Measurements from ENCODE around the gene ADAMTS12.

Gene ADAMTS12

DNA sequence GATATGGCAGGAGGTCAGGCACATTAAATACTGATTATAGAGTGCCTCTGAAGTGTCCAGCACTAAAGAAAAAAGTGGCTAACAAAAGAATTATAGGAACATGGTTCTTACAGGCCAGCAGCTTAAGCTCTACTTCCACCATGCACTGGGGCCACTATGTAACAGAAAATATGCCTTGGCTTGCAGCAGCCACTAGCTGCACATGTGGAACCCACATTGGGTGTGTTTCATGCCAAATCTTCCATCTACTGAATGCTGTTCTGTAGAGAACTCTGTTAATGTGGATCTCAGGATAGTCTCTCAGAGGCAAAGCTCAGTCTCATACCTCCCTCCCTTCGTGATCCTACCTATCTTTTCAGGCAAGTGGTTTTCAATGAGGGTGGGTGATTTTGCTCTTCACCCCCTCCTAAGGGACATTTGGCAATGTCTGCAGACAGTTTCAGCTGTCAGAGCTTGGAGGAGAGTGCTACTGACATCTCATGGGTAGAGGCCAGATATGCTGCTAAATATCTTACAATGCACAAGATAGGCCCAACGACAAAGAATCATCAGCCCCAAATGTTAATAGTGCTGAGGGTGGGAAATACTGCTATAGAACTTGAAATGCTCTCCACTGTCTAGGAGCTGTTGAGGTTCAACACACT lies 232.1 kb downstream of the ADAMTS12 start:
- DNase-seq (ENCODE audit: low read depth in 2 of 2): no peak

DNA sequence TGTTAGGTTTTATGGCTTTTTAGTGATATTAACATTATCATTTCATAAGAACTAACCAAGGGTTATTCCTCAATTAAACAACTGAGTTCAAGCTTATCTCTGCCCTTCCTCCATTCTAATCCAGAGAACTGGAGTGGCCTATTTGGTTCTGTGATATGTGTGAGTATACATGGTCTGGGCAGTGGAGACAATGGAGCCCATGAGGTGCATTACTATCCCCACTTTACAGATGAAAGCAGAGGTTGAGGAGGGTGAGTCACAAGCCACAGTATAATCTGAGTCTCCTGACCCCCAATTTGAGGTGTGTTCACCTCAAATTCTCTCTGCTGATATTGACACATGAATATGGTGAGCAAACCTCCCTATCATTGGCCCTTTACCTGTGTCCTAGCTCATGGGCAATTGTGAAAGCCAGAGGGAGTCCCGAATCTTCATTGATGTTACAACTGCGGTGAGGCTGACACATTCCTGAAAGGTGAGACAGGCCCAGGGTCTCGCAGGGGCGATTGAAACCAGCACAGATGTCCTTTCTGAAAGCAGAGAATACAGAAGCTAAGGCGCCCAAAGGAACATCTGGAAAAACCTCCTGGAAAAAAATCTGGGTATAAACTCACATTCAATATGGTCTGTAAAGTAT lies 233.9 kb downstream of the ADAMTS12 start:
- DNase-seq (ENCODE audit: low read depth in 2 of 2): no peak

DNA sequence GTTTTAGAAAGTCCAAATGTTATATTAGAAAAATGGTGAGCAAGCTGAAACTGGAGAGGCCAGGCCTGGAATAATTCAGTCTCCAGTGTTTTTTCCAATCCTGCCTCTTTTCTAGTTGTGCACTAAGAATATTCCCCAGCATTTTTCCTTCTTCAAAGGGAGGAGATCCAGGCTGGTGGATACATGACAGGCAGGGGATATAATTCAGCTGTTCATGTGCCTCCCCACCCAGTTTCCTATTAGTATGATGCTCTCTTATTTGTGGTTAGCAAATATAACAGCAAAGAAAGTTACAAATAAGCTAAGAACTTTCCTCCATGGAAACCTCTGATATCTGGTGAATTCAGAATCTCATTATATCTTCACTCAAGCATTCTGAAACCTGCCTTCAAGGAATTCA lies 234.6 kb downstream of the ADAMTS12 start:
- no peak for DNase-seq (ENCODE audit: low read depth in 2 of 2)

DNA sequence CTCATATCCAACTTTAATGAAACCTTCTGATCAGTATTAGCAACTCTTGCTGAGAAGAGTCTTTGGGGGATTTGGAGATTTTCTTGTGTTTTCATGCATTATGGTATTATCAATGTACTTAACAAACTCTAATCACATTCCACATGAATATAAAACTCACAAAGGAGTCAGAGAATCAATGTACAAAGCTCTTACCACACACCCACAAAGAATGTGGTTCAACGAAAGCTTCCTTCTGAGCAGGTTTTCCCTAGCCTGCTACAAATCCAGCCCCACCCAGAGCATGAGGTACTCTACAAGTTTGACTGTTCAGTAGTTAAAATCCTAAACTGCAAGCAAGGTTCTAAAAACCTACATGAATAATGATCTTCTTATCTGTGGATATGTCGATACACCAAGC lies 240.9 kb downstream of the ADAMTS12 start:
- no peak for DNase-seq (ENCODE audit: low read depth in 2 of 2)

DNA sequence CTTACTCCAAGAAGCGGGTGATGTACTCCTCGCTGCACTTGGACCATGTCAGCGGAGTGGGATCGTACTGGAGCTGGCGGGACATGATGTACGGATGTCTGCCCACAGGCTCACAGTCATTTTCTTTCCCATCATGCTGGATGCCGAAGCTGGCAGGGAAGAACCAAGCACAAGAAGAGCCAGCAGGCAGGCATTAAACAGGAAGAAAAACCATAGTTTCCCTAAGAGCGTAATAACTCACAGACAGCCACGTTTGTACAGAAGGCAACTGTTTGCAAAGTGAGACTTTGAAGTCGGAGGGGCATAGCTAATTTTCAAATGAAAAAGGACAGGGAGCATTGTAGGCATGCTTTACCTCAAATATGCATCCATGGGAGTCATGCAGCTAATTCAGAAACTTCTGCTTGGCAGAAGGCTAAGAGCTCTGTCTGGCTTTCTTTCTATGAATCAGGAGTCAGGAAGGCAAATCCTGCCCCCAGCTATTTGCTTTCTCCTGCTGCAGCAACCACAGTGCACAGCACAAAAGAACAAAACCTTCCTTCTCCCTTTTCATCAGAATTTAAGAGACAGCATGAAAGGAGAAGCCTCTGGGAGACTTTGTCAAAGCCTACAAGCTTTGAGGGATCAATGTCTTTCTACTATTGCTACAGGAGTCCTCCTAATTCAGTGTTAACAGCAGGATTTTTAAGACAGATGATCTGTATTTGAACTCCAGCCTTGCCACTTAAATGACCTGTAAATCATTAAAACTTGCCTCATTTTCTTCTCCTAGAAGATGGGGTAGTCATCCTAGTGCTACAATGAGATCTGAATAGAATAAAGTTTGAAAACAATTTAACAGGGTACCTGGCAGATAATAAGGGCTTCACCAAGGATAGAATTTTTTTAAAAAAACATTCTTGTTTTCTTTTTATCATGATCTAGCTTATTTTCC lies 242.0 kb downstream of the ADAMTS12 start:
- peak; percentile 79 to 80 for DNase-seq (ENCODE audit: low read depth in 2 of 2)

DNA sequence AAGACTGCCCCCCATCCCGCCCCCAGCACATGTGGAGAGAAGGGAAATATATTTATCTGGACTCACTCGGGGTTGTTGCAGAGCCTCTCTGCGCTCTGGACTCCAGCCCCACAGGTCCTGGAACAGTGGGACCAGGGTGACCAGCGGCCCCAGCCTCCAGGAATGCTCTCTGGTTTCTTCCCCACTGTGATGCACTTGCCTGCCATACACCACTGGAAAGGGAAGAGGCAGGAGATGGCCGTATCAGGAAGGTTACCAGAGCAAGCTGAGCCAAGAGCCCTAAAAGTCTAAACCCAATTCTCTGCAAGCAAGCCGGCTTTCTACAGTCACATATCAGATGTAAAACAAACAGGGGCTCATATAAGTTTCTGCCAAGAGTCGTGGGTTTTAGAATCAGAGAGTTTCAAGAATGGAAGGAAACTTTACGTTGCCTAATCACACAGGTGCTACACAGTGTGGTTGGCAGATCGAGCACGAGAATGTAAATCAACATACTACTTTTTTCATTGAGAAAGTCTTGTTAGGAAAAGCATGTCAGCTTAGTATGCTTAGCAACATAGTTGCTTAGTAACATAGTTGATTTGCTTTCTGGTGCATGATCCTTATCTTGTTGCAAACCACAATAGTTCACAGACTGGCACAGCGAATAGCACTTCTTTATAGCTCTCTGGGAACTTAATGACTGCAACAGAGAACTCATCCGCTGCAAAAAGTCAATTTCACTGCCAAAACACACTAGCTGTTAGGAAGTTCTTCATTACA lies 249.9 kb downstream of the ADAMTS12 start:
- no peak for DNase-seq (ENCODE audit: low read depth in 2 of 2)

DNA sequence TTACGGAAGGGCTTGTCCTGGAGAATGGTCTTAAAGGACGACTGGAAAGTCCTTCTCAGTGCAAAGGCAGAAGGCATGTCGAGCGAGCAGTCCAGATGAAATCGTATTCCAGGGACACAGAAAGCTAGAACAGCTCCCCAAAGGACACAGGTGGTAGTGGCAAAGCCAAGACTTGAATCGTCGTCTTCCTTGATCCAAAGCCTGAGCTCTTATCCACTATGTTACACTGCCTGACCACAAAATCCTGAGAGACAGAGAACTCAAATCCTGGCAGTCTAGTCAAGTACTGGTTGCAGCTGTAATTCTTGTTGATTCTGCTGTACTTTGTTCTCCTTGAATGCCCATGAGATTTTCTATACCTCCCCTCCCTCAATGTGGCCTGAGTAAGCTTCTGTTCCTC lies 252.3 kb downstream of the ADAMTS12 start:
- no peak for DNase-seq (ENCODE audit: low read depth in 2 of 2)

DNA sequence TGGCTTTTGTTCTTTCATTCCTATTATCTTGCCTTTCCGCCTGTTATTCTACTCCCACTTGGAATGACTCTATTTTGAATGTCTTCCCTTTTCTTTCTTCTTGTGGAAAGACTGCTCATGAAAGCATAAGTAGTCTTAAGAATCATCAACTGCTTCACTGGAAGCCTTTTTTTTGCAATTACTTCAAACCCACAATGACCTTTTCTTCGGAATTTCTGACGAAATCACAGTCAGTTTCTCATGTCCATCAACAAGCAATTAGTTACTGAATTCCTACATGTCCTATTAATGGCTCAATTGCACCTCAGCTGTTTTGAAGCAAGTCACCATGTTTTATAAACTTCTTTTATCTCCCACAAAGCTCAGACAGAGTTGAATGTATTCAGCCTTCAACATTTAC lies 254.8 kb downstream of the ADAMTS12 start:
- no peak for DNase-seq (ENCODE audit: low read depth in 2 of 2)

DNA sequence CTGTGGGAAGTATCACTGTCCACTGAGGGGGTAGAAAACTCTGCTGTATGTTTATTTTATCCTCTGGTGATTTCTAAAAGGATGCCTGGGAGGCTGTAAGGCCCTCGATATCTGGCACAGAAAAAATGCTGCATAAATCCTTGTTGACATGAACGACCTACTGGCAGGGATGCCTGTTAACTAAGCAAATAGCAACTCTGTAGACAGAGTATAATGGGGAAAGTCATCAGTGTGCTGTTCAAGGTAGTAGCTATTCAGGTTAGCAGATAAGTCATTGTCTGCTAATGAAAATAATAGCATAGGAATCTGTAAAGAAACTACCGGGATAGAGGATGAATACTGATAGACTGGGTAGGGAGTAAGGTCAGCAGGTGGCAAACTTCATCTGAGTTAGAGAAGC lies 256.2 kb downstream of the ADAMTS12 start:
- DNase-seq (ENCODE audit: low read depth in 2 of 2): no peak

DNA sequence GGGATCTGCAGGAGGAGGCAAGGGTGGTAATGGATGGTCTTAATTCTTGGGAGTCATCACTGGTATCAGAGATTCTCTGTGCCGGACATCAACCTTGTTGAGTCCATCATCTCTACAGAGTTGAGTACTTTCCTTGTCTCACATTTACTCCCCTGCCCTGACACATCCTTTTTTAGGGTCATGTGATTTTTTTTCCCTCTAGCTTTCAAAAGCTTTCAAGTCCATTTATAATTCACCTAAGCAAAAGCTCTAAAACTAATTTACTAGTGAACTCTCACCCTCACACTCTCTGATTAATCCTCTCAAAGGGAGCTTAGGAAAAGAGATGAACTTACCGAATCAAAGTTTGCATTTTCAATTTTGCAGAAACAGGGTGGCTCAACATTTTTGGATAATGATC lies 258.1 kb downstream of the ADAMTS12 start:
- DNase-seq (ENCODE audit: low read depth in 2 of 2): no peak

DNA sequence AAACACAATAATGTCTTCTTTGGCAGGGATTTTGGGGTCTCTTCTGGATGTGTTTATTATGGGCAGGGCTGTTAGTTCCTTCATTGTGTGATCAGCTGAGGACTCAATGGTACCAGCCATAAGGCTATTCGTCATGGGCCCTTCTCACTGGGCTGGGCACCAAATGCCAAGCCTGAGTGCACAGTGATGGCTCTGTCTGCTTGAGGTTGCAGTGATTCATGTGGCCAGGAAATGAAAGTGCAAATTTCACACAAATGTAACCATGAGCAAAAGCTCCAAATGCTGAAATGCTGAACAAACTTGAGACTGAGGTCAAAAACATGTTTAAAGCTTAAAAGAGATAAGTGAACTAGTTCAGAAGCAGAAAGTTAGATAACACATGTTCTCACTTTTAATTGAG lies 260.0 kb downstream of the ADAMTS12 start:
- no peak for DNase-seq (ENCODE audit: low read depth in 2 of 2)

DNA sequence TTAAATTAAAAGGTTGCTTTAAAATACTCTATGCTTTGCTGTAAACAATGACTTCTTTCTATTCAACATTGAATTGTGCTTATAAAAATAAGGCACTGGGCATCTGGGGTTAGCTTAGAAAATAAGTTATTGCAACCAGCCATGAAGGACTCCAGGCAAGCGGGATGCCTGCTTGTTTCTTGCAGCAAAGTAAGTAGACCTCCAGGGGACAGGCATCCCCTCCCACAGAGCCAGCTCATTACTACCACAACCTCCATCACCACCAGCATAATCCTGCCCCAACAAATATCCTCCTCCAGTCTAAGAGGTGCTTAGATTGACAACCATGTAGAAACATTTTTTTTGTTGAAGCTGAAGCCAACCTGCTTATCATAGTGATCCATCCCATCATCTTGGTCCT lies 260.7 kb downstream of the ADAMTS12 start:
- no peak for DNase-seq (ENCODE audit: low read depth in 2 of 2)

DNA sequence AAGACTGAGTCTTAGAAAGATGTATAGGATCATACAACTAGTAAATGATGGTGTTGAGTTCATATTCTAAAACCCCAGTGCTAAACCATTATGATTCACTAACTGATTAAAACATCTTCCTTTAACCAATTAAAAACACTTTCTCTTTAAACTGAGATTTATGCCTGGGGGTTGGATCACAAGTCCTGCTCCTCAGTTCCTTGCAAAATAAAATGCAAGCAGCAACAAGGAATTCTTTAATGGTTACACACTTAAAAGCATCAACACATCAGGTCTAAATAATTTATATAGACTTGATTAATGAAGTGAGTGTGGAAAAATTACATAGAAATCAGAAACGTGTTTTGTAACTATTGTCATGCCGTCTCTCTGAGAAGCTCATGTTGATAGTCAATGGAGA lies 261.8 kb downstream of the ADAMTS12 start:
- DNase-seq (ENCODE audit: low read depth in 2 of 2): peak; percentile 29 to 40

DNA sequence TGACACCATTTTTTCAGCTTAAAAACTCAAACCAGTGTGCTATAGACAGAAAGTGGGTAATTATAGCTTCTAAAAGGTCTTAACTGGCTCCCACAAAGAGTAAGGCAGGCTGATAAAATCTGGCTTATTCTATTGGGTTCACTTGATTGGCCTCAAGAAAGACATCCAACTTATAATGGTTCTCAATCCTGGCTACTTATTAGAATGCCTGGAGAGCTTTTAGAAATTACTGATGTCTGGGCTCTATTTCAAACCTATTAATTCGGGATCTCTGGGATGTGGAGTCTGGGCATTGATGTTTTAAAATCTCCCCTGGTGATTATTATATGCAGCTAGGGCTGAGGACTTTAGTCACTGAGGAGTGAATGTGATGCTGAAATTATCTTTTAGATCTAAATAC lies 263.0 kb downstream of the ADAMTS12 start:
- DNase-seq (ENCODE audit: low read depth in 2 of 2): no peak

DNA sequence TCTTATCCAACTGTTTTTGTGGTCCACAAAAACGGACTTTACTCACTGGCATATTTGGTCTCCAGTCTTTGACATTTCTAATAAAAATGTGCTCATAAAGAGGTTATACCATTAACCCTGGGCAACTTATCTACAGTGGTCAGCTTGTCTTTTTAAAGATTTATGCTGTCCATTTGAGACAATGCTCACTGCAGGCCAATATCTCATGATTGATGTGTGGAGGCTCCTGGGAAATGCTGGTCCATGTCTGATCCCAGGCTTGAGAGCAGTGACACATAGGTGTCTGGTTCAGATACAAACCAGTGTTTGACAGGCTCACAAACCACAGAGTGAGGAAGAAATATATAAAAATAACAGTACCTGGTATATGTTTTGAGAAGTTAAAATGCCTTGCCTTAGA lies 270.3 kb downstream of the ADAMTS12 start:
- no peak for DNase-seq (ENCODE audit: low read depth in 2 of 2)

DNA sequence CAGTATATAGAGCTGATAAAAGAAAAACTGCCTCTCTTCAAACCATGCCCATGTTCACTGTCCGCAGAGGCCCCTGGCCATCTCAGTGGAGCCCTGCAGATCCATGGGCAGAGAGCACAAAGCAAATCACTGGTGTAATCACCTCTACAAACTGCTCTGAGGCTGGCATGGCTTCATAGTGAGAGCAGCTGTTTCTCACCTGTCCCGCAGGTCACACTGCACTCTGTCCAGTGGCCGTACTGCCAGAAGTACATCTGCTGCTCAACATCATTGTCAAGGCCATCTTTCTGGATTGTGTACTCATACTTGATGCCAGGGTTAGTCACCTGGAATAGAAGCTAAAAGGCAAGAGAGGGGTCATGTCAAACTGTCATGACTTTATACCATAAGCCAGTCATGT lies 277.8 kb downstream of the ADAMTS12 start:
- no peak for DNase-seq (ENCODE audit: low read depth in 2 of 2)

DNA sequence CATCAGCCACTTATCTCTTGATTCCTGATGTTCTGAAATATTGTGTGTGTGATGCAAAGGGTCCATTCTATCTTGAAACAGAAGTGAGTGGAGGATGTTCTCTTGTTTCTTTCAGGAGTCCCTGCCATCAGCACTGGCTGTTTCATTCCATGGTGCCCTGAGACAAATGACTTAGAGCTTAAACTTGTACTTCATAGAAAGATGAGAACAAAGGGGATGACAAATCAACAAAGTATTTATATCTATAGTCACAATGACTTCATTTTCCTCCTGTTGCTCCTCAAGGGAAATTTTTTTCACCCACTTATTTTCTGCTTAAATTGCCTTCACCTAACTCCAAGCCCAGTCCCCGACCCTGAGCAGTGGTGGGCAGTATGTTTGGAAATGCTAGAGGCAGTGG lies 279.4 kb downstream of the ADAMTS12 start:
- peak in 1 of 2 experiments; percentile 30 for DNase-seq (ENCODE audit: low read depth in 2 of 2)

DNA sequence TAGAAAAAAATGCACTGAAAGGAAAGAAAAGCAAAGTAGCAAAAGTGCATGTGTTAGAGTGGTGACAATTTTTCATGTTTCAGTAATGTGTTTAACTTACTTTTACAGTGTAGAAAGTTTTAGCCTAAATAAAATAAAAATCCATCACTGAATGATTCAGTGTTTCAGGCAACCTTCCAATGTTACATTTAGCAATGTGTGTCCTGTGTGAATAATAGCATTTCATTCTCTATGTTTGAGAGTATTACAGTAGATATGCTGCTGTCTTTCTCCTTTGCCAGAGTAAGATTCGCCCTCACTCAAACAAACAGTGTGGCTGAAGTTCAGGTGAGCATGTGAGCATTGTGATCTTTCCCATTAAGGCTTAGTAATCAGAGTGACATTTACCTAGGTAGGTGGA lies 279.9 kb downstream of the ADAMTS12 start:
- DNase-seq (ENCODE audit: low read depth in 2 of 2): peak; percentile 46 to 59

DNA sequence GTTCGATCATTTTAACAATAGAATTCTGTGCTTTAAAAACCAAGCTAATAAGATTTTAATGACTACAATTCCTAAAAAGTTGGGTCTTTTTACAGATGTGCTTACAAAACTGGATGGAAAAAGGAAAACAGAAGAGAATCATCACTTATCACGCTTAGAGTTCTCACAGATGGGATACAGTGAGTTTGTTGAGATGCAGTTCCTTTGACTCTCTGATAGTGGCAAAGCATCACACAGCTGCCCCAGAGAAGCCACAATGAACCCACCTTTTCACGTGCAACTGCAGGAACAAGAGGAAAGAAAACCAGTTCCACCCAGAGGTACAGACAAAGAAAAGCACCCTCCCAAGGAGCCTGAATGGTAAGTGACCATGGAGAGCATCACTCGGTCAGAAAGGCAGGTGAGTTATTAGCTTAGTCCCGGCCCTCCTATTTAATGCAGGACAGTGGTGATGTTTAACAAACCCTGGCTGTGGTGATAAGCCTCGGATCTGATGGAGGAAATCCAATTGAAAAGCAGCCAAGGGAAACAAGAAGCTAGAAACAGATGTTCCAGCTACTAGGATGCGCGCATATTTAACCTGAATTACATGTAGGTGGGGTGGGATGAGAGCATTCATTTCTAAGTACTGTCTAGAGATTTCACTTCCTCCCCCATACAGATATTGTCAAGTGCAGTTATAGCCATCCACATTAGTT lies 283.3 kb downstream of the ADAMTS12 start:
- no peak for DNase-seq (ENCODE audit: low read depth in 2 of 2)

DNA sequence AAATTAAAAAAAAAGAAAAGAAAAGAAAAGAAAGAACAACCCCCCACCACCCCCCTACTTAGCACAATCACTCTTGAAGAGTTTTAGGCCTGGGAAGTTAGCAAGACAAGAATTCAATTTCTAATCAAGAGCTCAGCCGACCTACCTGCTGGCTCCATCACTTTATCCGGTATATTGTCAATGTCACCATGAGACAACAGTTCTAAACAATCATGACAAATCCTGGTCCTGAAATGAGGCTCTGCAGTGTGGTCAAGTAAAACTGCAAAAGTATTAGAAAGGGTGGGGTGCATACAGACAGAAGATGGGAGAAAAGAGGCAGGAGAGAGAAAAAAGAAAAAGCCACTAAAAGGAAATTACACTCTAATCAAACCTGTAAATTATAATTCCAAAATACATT lies 287.3 kb downstream of the ADAMTS12 start:
- DNase-seq (ENCODE audit: low read depth in 2 of 2): no peak

DNA sequence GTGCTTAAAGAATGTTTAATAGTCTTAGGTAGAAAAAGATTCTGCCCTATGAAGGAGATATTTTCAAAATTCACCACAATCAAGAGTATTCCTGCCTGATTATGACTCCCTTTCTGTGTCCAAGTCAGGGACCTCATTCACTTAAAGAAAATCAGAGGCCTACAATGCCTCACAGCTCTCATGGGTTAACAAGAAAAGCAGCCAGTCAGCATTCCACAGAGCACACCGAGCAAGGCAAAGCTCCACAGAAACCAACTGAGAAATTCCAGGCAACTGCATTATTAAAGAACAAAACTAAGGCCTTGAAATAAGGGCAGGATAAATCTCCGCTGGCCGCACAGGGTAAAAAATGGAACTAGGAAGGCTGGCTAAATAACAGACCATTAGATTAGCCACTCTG lies 289.9 kb downstream of the ADAMTS12 start:
- no peak for DNase-seq (ENCODE audit: low read depth in 2 of 2)
